Stomach (tissue), 4 donors: ENCODE data around the gene SLC25A26.
"Not testable (repeated sequence)": the region's sequence is repeated elsewhere in the genome, so short reads cannot be mapped to it uniquely, and the experiment has no call there.

Experiments
- CTCF ChIP-seq, 7 experiments: fragments of 450-650 bp in 4 of 7; fragments of 200-600 bp in 3 of 7; sonication (generic) in 3 of 7; IDR thresholded peaks; one replicate each; pipeline ENCODE4 v1.5.1; 2016 to 2019; ENCODE audit warnings: antibody characterized with exemption in 7 of 7, control low read depth in 2 of 7, mild to moderate bottlenecking in 1 of 7
- EP300 ChIP-seq: sonication (generic); formaldehyde crosslinking; IDR thresholded peaks from one replicate; pipeline ENCODE4 v1.6.1; 2017; ENCODE audit warnings: antibody characterized with exemption
- POLR2A ChIP-seq, 4 donors: fragments of 450-650 bp; IDR thresholded peaks; one replicate each; pipeline ENCODE4 v1.6.1; 2016; ENCODE audit warnings: antibody characterized with exemption in 4 of 4, control low read depth in 2 of 4, mild to moderate bottlenecking in 1 of 4, moderate library complexity in 1 of 4

- TF ChIP-seq CTCF (IDR thresholded peaks at IDR 0.05); POLR2A (IDR thresholded peaks at IDR 0.05); EP300: not testable (repeated sequence)
Observed at GRCh38 chr3:66421144-66421543, 200.3 kb downstream of the SLC25A26 start.
